HG03565 (cell line): ENCODE measurements around the gene BRI3BP.
"Not testable (repeated sequence)": the region's sequence is repeated elsewhere in the genome, so short reads cannot be mapped to it uniquely, and the experiment has no call there.

Experiments
- ATAC-seq: cut with Tn5 transposase; IDR thresholded peaks from one replicate; pipeline ENCODE4 v1.9.1; 2021; ENCODE audit warnings: mild to moderate bottlenecking, moderate library complexity; ENCODE audit not compliant: unreplicated experiment

The BRI3BP gene

GRCh38 chr12:124972211-124972610 is 21.2 kb upstream of the BRI3BP start:
- no peak for ATAC-seq

GRCh38 chr12:124975276-124975675 is 18.2 kb upstream of the BRI3BP start:
- no peak for ATAC-seq

- ATAC-seq: no peak
Observed at GRCh38 chr12:124976999-124977398, 16.4 kb upstream of the BRI3BP start.

GRCh38 chr12:124979568-124979967 is 13.9 kb upstream of the BRI3BP start:
- no peak for ATAC-seq

GRCh38 chr12:124980098-124980892 is 13.2 kb upstream of the BRI3BP start:
- ATAC-seq: no peak

- not testable (repeated sequence) for ATAC-seq
Observed at GRCh38 chr12:124986876-124987275, 6.6 kb upstream of the BRI3BP start.

GRCh38 chr12:124992874-124993625 is 395 bp upstream of the BRI3BP start:
- no peak for ATAC-seq

- no peak for ATAC-seq
Observed at GRCh38 chr12:124994437-124994975, 1.1 kb downstream of the BRI3BP start.

GRCh38 chr12:124995200-124995961 is 1.9 kb downstream of the BRI3BP start:
- ATAC-seq: no peak

GRCh38 chr12:124998705-124999104 is 5.3 kb downstream of the BRI3BP start:
- no peak for ATAC-seq

- no peak for ATAC-seq
Observed at GRCh38 chr12:125001636-125002035, 8.2 kb downstream of the BRI3BP start.

- no peak for ATAC-seq
Observed at GRCh38 chr12:125003021-125003420, 9.6 kb downstream of the BRI3BP start.

GRCh38 chr12:125004621-125005020 is 11.2 kb downstream of the BRI3BP start:
- ATAC-seq: no peak

GRCh38 chr12:125005652-125006051 is 12.2 kb downstream of the BRI3BP start:
- no peak for ATAC-seq

GRCh38 chr12:125006365-125006764 is 12.9 kb downstream of the BRI3BP start:
- no peak for ATAC-seq

GRCh38 chr12:125013816-125014442 is 20.5 kb downstream of the BRI3BP start:
- ATAC-seq: no peak

- no peak for ATAC-seq
Observed at GRCh38 chr12:125014526-125014925, 21.1 kb downstream of the BRI3BP start.

GRCh38 chr12:125015680-125016310 is 22.4 kb downstream of the BRI3BP start:
- ATAC-seq: no peak

- no peak for ATAC-seq
Observed at GRCh38 chr12:125017801-125018200, 24.4 kb downstream of the BRI3BP start.

GRCh38 chr12:125018356-125018755 is 24.9 kb downstream of the BRI3BP start:
- ATAC-seq: no peak
